ENCODE results near the gene HINFP.
A peak's percentile ranks its signal among the peaks of the same experiment; 100 is the strongest.

Gene HINFP

GRCh38 chr11:119118946-119119345 lies 2.4 kb upstream of the HINFP start:
- DNase-seq (ENCODE audit: low read depth in 1 of 2, low spot score in 1 of 2): no peak
- no peaks in the 10 kb centered on the region for H3K27me3 ChIP-seq (ENCODE audit: insufficient read depth, poor library complexity, severe bottlenecking)
- no peak overlapping the region for H3K27ac ChIP-seq (replicated peaks)
- TF ChIP-seq REST (IDR thresholded peaks at IDR 0.05; ENCODE audit: insufficient replicate concordance, low read depth) (no peak), SPI1 (IDR thresholded peaks at IDR 0.05; ENCODE audit: borderline replicate concordance, low read depth) (no peak), CTCF (IDR thresholded peaks at IDR 0.05; ENCODE audit: insufficient read depth, low read length) (no peak)
- H3K4me3 ChIP-seq (replicated peaks; ENCODE audit: insufficient read depth, low read length): no peak overlapping the region

- DNase-seq (ENCODE audit: low read depth in 1 of 2, low spot score in 1 of 2): no peak
- Histone ChIP-seq H3K4me3 (replicated peaks; ENCODE audit: insufficient read depth, low read length) (peak overlapping the region; percentile 41), H3K27me3 (ENCODE audit: insufficient read depth, poor library complexity, severe bottlenecking) (no peaks in the 10 kb centered on the region), H3K27ac (replicated peaks) (peak overlapping the region; percentile 69)
- TF ChIP-seq CTCF (IDR thresholded peaks at IDR 0.05; ENCODE audit: insufficient read depth, low read length): no peak
- TF ChIP-seq SPI1 (IDR thresholded peaks at IDR 0.05; ENCODE audit: borderline replicate concordance, low read depth): no peak
- no peak for TF ChIP-seq REST (IDR thresholded peaks at IDR 0.05; ENCODE audit: insufficient replicate concordance, low read depth)
- TF ChIP-seq GABPA (IDR thresholded peaks at IDR 0.05; ENCODE audit: low read depth): no peak
- TF ChIP-seq POLR2AphosphoS5 (IDR thresholded peaks at IDR 0.05; ENCODE audit: low read depth): no peak
Measured at GRCh38 chr11:119120639-119121007, 757 bp upstream of the HINFP start.

- H3K27ac ChIP-seq (replicated peaks): peak overlapping the region; percentile 73
- no peak for DNase-seq (ENCODE audit: low read depth in 1 of 2, low spot score in 1 of 2)
- TF ChIP-seq GABPA (IDR thresholded peaks at IDR 0.05; ENCODE audit: low read depth) (no peak), POLR2AphosphoS5 (IDR thresholded peaks at IDR 0.05; ENCODE audit: low read depth) (no peak)
- H3K27me3 ChIP-seq (ENCODE audit: insufficient read depth, poor library complexity, severe bottlenecking): no peaks in the 10 kb centered on the region
- peak overlapping the region; percentile 94 for H3K4me3 ChIP-seq (replicated peaks; ENCODE audit: insufficient read depth, low read length)
Measured at GRCh38 chr11:119121811-119122124, 388 bp downstream of the HINFP start.

- DNase-seq (ENCODE audit: low read depth in 1 of 2, low spot score in 1 of 2): no peak
- TF ChIP-seq GABPA (IDR thresholded peaks at IDR 0.05; ENCODE audit: low read depth) (no peak), REST (IDR thresholded peaks at IDR 0.05; ENCODE audit: insufficient replicate concordance, low read depth) (no peak), POLR2AphosphoS5 (IDR thresholded peaks at IDR 0.05; ENCODE audit: low read depth) (no peak), SPI1 (IDR thresholded peaks at IDR 0.05; ENCODE audit: borderline replicate concordance, low read depth) (no peak), CTCF (IDR thresholded peaks at IDR 0.05; ENCODE audit: insufficient read depth, low read length) (no peak)
- no peaks in the 10 kb centered on the region for H3K27me3 ChIP-seq (ENCODE audit: insufficient read depth, poor library complexity, severe bottlenecking)
- H3K4me3 ChIP-seq (replicated peaks; ENCODE audit: insufficient read depth, low read length): no peak overlapping the region
- no peak overlapping the region for H3K27ac ChIP-seq (replicated peaks)
Measured at GRCh38 chr11:119125821-119126220, 4.4 kb downstream of the HINFP start.

Measured in HL-60 (cell line).